ENCODE data around the gene S100A7. TPM values are rescaled to one million over a fixed set of nuclear protein-coding genes. Genes with fewer than 3 reads are reported as not detected.
A peak's percentile ranks its signal among the peaks of the same experiment; 100 is the strongest.

S100A7 gene
- total and polyA plus RNA-seq, 9 of the 15 experiments (the other 6 are each of a cell fraction or from before 2014, with no cell fraction given): not detected

GRCh38 chr1:153428791-153429190 lies 31.7 kb downstream of the S100A7 start:
- intact Hi-C loops (cut with micrococcal nuclease): loop anchor here (2.0 kb wide), 1 partner anchor 66 kb away; no protein-coding TSS in a partner anchor

More at GRCh38 chr1:153428791-153429190, 31.7 kb downstream of the S100A7 start:
- Histone ChIP-seq H3K4me2 (ENCODE audit: insufficient read depth, low read length) (no peak overlapping the region), H3K9me1 (ENCODE audit: control insufficient read depth, insufficient read depth, low read length) (peaks cover 6% of the 10 kb centered on the region), H3K27ac (ENCODE audit: extremely low read depth, low read depth, low read length) (no peak overlapping the region), H3K79me2 (ENCODE audit: control insufficient read depth, insufficient read depth, low read length) (no peaks in the 10 kb centered on the region), H3K9me3 (replicated peaks; ENCODE audit: control insufficient read depth, insufficient read depth, low read depth, low read length) (no peaks in the 10 kb centered on the region), H2AFZ (ENCODE audit: low read depth, low read length) (no peak overlapping the region), H3K4me3 (no peak overlapping the region), H3K9ac (ENCODE audit: insufficient read depth in 1 of 2, low read depth in 2 of 2, low read length in 2 of 2) (no peak overlapping the region), H4K20me1 (replicated peaks; ENCODE audit: control insufficient read depth, insufficient read depth, low read length) (peaks cover 8% of the 10 kb centered on the region), H3K4me1 (replicated peaks in 1 of 2; ENCODE audit: control insufficient read depth in 2 of 2, insufficient read depth in 2 of 2, low read length in 2 of 2) (peaks cover 27 to 35% of the 10 kb centered on the region in 2 experiments), H3K27me3 (ENCODE audit: control insufficient read depth in 2 of 2, insufficient read depth in 2 of 2, low read length in 2 of 2) (peaks cover 0 to 6% of the 10 kb centered on the region in 2 experiments; a peak in 3 of 5 replicates), H3K36me3 (ENCODE audit: control insufficient read depth, insufficient read depth, low read length) (no peaks in the 10 kb centered on the region)
- CTCF ChIA-PET (ENCODE audit: low intra/inter-chr PET ratio): no interaction called here
- POLR2A ChIA-PET: interaction anchor here (0.5 to 1.0 kb wide), 3 partner anchors 32 to 1479 kb away, joined by 3 read pairs; no protein-coding TSS in a partner anchor
- in situ Hi-C loops (cut with MboI): no loop called here
- no peak for FAIRE-seq
- no peak for ATAC-seq
- WGBS (ENCODE audit: insufficient coverage, low coverage, missing lambda C conversion rate): 12% methylated on average over 5 of the region's 6 CpGs
- BruUV-seq (replicated peaks): no TSS peak
- DNase-seq (ENCODE audit: extremely low read depth in 1 of 4, low spot score in 3 of 4): no peak
- TF ChIP-seq BRD9 (IDR thresholded peaks at IDR 0.05; ENCODE audit: low read depth, partially characterized antibody): no peak
- no peak for TF ChIP-seq GATAD2B (IDR thresholded peaks at IDR 0.05; ENCODE audit: borderline replicate concordance)
- peak in 1 of 2 experiments; percentile 31; a peak in 2 of 4 replicates for TF ChIP-seq RAD21 (CRISPR knock-in tag; conservative IDR thresholded peaks at IDR 0.05 in 1 of 2, IDR thresholded peaks at IDR 0.05 in 1 of 2)
- TF ChIP-seq, protein P1, sequence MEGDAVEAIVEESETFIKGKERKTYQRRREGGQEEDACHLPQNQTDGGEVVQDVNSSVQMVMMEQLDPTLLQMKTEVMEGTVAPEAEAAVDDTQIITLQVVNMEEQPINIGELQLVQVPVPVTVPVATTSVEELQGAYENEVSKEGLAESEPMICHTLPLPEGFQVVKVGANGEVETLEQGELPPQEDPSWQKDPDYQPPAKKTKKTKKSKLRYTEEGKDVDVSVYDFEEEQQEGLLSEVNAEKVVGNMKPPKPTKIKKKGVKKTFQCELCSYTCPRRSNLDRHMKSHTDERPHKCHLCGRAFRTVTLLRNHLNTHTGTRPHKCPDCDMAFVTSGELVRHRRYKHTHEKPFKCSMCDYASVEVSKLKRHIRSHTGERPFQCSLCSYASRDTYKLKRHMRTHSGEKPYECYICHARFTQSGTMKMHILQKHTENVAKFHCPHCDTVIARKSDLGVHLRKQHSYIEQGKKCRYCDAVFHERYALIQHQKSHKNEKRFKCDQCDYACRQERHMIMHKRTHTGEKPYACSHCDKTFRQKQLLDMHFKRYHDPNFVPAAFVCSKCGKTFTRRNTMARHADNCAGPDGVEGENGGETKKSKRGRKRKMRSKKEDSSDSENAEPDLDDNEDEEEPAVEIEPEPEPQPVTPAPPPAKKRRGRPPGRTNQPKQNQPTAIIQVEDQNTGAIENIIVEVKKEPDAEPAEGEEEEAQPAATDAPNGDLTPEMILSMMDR (IDR thresholded peaks at IDR 0.05 in 2 of 3, conservative IDR thresholded peaks at IDR 0.05 in 1 of 3; ENCODE audit: insufficient read depth in 2 of 3, low read depth in 1 of 3, low read length in 3 of 3): peak in 2 of 3 experiments; percentile 9 to 21; a peak in 3 of 6 replicates
- TF ChIP-seq NONO (IDR thresholded peaks at IDR 0.05; ENCODE audit: low read depth in 2 of 2, low read length in 1 of 2): no peak

All from K562 (cell line).